NCI-H345 (cell line): Measurements from ENCODE around the gene STEAP2.
"Not testable (repeated sequence)": the region's sequence is repeated elsewhere in the genome, so short reads cannot be mapped to it uniquely, and the experiment has no call there.

ENCODE experiments used
- DNase-seq: peaks from one replicate; lab custom pipeline; 2025; lab: John Stamatoyannopoulos, UW

STEAP2 gene

GRCh38 chr7:90238022-90238421 is 26.5 kb downstream of the STEAP2 start:
- DNase-seq = no peak

DNA sequence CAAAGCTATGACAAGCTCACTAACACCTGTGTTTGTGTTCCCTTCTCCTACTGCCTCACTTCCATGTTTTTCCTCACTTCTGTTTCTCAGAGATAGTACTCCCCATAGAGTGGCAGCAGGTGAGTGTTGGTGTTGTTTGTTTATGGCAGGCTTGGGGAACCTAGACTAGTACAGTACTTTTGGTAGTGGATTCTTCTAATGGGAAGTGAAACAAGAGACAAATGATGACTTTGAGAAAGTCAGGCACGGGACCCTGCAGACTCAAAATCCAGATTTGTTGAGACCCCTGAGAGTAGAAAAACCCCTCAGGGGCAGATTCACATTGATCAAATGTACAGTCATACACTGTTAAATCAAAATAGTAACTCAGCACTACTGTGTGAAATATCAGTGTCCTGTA is 27.0 kb downstream of the STEAP2 start:
- no peak for DNase-seq

GRCh38 chr7:90239050-90239449 is 27.5 kb downstream of the STEAP2 start:
- no peak for DNase-seq

DNA sequence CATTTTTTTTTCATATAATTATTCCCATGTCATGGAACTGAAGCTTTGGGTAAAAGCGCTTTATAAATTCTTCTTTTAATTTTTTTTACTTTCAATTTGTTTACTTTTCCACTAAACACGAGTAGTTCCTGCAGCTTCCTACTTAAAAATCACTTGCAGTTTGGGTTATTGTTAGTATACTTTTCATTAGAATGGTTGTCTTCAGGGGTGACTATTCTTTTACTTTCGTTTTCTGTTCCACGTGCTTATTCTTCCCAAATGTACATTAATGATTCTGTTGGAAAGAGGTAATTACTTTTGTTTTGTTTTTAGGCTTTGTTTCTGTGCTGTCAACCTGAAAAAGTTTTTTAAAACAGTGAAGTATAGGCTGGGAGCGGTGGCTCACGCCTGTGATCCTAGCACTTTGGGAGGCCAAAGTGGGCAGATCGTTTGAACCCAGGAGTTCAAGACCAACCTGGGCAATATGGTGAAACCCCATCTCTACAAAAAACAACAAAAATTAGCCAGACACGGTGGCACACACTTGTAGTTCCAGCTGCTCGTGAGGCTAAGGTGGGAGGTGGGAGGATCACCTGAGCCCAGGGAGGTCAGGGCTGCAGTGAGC is 28.2 kb downstream of the STEAP2 start:
- no peak for DNase-seq

- no peak for DNase-seq
Observed at GRCh38 chr7:90242369-90243168, 31.0 kb downstream of the STEAP2 start.

GRCh38 chr7:90243556-90243955 is 32.0 kb downstream of the STEAP2 start:
- no peak for DNase-seq

GRCh38 chr7:90244565-90244908 is 33.0 kb downstream of the STEAP2 start:
- DNase-seq = no peak

- DNase-seq = peak; percentile 87
Observed at GRCh38 chr7:90244909-90245851, 33.6 kb downstream of the STEAP2 start, which contains the start of gene CFAP69. CFAP69 (plus strand) TSS chr7:90245174; CDS start chr7:90245425, 251 bp downstream.

GRCh38 chr7:90246171-90246570 is 34.6 kb downstream of the STEAP2 start:
- no peak for DNase-seq

GRCh38 chr7:90248706-90249105 is 37.2 kb downstream of the STEAP2 start:
- DNase-seq = no peak

DNA sequence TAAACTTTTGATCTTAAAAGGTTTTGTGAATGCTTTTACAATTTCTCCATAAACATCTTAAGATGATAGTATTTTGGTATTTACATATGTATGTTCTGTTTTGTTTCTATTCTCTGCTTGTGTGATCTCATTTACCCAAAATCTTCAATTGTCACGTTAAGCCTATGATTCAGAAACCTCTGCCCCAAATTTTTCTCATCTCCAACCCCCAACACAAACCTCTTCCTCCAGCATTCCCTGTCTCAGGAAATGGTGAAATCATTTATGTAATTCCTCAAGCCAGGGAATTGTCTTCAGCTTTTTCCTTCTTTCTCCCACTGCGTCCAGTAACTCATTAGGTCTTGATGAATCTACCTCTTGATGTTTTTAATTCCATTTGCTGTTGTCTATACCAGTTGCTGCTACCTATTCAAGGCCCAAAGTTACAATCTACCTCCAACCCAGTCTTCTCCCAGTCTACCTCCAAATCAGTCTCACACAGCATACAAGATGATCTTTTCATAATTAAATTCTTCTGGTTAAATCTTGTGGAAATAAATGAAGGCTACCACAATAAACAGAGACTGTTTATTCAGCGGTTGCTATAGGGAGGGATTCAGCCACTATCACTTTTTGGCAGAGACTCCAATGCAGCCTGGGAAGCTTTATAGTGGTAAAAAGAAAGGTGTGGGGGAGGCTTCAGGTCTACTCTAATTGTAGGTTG is 39.2 kb downstream of the STEAP2 start:
- DNase-seq = no peak

- no peak for DNase-seq
Observed at GRCh38 chr7:90251304-90251635, 39.7 kb downstream of the STEAP2 start.

- not testable (repeated sequence) for DNase-seq
Observed at GRCh38 chr7:90256011-90256410, 44.5 kb downstream of the STEAP2 start.

DNA sequence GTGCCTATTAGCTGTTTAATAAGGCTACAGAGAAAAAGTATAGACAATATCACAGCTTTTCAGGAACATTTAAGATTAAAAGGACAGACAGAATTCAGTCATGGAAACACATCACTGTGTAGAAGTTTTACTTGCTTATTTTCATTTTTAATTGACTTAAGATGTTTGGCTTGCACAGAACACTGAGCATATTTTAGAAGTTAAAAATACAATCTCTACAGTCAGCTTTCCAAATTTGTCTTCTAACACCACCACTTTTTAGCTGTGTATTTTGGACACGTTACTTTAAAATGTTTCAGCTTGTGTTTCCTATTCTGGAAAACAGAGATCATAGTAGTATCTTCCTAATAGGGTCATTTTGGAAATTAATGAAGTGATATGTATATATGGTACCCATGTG is 45.2 kb downstream of the STEAP2 start:
- no peak for DNase-seq

DNA sequence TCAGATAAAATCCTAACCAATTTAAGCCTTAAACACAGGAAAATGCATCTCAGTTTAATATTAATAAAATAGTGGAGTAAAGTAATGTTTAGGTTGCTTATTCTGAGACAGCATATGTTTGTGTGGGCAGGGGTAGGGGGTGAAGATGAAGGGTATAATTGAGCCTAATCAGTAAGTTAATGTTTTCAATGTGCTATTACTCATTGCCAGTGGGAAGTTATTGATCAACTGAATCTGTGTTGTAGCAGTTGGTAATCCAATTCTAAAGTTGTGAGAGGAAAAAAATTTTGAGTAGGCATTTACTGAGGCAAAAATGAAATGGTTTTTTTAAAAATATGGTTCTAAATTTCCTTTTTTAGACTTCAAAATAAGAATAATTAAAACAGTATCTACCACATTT is 49.9 kb downstream of the STEAP2 start:
- DNase-seq = no peak

DNA sequence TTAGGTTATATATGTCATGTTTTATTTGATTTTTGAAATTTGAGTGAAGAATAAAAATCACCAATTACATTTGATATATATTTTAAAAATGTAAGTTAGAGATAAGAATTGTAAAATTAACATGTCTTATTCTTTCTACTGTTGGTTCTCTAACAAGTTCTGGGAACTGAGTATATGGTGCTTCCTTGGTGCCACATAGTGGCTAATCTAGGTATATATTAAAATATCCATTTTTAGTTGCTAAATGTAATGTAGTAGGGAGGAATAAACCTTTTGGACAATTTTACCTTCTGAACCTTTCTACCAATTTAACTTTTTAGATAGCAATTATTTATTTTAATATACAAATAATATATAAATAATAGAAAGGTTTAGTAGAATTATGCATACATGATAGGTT is 50.9 kb downstream of the STEAP2 start:
- peak; percentile 6 for DNase-seq

DNA sequence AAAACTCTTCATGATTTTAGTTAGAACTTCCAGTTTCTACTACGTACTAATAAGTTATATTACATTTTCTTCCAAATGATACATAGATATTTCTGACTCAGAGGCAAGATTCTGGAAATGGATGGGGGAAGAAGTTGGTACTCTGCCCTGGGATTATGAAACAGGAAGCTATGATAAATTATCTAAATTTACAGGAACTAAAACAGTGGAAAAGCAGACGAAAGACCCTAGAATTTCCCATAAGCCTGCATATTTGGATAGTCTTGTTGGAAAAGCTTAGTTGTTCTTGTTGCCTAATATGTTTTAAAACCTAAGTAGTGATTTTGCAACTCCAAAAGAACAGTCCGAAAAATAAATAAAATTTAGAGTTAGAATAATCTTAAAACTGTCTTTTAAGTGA is 55.3 kb downstream of the STEAP2 start:
- DNase-seq = no peak

GRCh38 chr7:90267263-90267858 is 55.8 kb downstream of the STEAP2 start:
- no peak for DNase-seq

DNA sequence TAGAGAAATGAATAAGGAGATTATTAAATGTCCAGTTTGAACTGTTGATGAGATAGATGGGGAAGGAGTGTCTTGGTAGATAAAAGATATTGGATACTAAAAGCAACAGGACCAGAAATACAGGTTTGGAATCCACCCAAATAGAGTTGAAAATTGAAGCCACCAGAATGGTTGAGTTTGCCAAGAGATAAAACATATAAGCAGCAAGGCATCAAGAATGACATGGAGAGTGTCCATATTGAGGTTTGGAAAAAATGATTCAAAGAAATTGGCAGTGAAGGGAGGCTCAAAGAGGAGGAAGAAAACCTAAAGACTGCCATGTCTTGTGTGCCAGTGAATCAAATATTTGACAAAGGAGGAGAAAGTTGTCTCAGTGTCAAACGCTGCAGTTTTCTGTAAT is 57.6 kb downstream of the STEAP2 start:
- DNase-seq = no peak

DNA sequence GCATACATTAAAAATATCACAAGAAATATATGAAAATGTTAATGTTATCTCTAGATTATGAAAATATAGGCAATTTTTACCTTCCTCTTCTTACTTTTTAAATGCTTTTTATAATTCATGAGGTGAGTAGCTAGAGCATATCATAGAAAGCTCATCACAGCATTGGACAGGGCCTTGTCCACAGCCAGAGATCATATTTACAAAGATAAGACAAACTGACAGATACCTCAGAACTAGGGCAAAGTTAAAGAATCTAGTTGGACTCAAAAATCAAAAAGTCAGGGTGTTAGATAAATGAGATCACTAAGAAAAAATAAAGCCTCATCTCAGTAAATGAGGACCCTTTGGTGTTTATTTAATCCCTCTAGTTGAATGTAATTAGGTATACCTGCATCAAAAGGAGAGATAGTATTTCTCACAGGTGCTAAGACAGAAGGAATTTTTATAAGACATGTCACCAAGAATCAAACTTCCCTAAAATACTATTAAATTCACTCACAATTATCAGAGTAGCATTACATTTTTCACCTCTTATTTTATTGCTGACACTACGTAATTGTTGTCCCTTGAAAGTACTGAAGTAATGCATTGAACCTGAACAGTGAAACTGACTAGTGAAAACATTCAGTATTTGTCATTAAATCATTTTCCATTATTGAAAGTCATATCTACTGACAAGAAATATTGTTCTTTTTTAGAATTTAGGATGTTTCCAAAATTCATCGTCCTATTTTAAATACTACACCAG is 59.1 kb downstream of the STEAP2 start:
- DNase-seq = no peak

DNA sequence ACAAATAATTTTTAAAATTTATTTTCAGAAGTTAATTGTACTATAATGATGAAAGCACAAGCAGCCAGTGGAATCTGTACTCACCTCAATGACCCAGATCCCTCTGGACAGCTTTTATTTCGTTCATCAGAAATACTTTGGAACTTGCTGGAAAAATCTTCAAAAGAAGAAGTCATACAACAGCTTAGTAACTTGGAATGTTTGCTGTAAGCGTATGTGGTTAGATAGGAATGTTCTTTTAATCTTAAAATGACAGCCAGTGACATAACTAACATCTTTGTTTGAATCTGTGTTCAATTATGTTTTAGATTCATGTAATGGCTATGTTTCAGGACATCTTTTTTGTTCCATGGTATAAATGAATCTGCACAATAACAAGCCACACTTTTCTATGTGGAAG is 60.2 kb downstream of the STEAP2 start:
- DNase-seq = no peak
